Erythroblast (primary cell): ENCODE results near the gene CIT.

Source experiments
- GATA1 ChIP-seq: IDR thresholded peaks from 2 replicates; pipeline ENCODE4 v1.6.1; 2011; ENCODE audit warnings: low read depth, mild to moderate bottlenecking, control low read depth, low read length, moderate library complexity
- POLR2A ChIP-seq: IDR thresholded peaks from 2 replicates; pipeline ENCODE4 v1.6.1; 2011; ENCODE audit warnings: mild to moderate bottlenecking, low read length

DNA sequence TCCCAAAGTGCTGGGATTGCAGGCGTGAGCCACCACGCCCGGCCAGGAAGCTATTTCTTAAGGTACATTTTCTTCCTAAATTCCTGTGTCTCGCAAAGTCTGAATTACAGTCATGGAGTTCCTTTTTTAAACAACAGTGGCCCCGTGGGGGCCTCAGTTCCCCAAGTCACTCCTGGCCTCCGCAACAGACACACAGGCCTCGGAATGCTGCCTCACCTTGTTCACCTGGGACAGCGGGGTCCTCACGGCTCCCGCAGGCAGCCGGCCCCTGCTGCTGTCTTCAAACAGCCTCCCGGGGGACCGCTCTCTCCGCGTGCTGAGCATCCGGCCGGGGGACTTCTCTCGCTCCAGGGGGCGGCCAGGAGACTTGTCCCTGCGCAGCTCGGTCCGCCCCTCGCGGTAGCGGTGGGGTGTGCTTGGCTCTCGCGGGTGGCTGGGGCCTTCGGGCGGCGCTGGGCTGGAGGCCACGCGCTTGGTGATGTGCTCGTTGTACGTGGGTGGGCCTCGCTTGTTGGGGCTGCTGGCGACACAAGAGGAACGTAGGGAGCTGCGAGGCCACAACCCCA lies 187.1 kb downstream of the CIT start:
- TF ChIP-seq GATA1 (no peak), POLR2A (no peak)
